Suprapubic skin (tissue), 4 donors: Measurements from ENCODE around the gene GPSM1. TPM values are rescaled to one million over a fixed set of nuclear protein-coding genes. Genes with fewer than 3 reads are reported as not detected.

Experiments used
- DNase-seq, 2 donors: peaks; one replicate each; pipeline ENCODE4 v3.0.0-alpha.2; 2019; ENCODE audit warnings: low spot score in 2 of 2
- H3K27ac ChIP-seq: fragments of 200-600 bp; sonication (generic); one replicate; pipeline ENCODE4 v1.5.1; 2019
- H3K27me3 ChIP-seq: fragments of 200-600 bp; sonication (generic); one replicate; pipeline ENCODE4 v1.5.1; 2019
- H3K36me3 ChIP-seq: fragments of 200-600 bp; sonication (generic); one replicate; pipeline ENCODE4 v1.5.1; 2019
- H3K4me1 ChIP-seq: fragments of 200-600 bp; sonication (generic); one replicate; pipeline ENCODE4 v1.5.1; 2019
- H3K4me3 ChIP-seq: fragments of 200-600 bp; sonication (generic); one replicate; pipeline ENCODE4 v1.5.1; 2019; ENCODE audit warnings: mild to moderate bottlenecking
- H3K9me3 ChIP-seq: fragments of 200-600 bp; sonication (generic); one replicate; pipeline ENCODE4 v1.5.1; 2019
- CTCF ChIP-seq, 2 donors: fragments of 200-600 bp in 1 of 2; fragments of 450-650 bp in 1 of 2; sonication (generic) in 1 of 2; IDR thresholded peaks; one replicate each; pipeline ENCODE4 v1.5.1; 2016 to 2019; ENCODE audit warnings: antibody characterized with exemption in 2 of 2, mild to moderate bottlenecking in 1 of 2, moderate library complexity in 1 of 2
- EP300 ChIP-seq: sonication (generic); formaldehyde crosslinking; IDR thresholded peaks from one replicate; pipeline ENCODE4 v1.6.1; 2017; ENCODE audit warnings: antibody characterized with exemption
- POLR2A ChIP-seq, 2 donors: fragments of 450-650 bp; IDR thresholded peaks; one replicate each; pipeline ENCODE4 v1.6.1; 2017; ENCODE audit warnings: antibody characterized with exemption in 2 of 2, mild to moderate bottlenecking in 2 of 2, moderate library complexity in 2 of 2
- POLR2AphosphoS5 ChIP-seq, 3 donors: sonication (generic); formaldehyde crosslinking; IDR thresholded peaks; one replicate each; pipeline ENCODE4 v1.6.1; 2017; ENCODE audit warnings: antibody characterized with exemption in 3 of 3
- WGBS: methylation state at CpG from one replicate; pipeline ENCODE4 v1.1.5; 2018; 5-methylcytosine and 5-hydroxymethylcytosine counted together
- total RNA-seq, 4 donors: library from RNA; depleted of rRNA; stranded (reverse); fragments of >200 nt; gene quantifications; one replicate each; pipeline ENCODE4 v1.1.0, GENCODE V29; 2016

The GPSM1 gene
- total RNA-seq, 4 donors from 2014 or later = 11.5 to 14.6 (median 13.7) TPM

GRCh38 chr9:136306211-136307208 lies 20.8 kb upstream of the GPSM1 start:
- no peak for DNase-seq
- Histone ChIP-seq H3K36me3 (no peaks in the 10 kb centered on the region), H3K9me3 (no peaks in the 10 kb centered on the region), H3K4me3 (no peak overlapping the region), H3K27ac (no peak overlapping the region), H3K4me1 (peaks cover 9% of the 10 kb centered on the region), H3K27me3 (peaks cover 68% of the 10 kb centered on the region)
- no peak for TF ChIP-seq EP300
- TF ChIP-seq POLR2AphosphoS5 (IDR thresholded peaks at IDR 0.05) = no peak
- TF ChIP-seq POLR2A (IDR thresholded peaks at IDR 0.05) = no peak
- no peak for TF ChIP-seq CTCF (IDR thresholded peaks at IDR 0.05)
- WGBS = 39% methylated on average over 11 of the region's 34 CpGs

GRCh38 chr9:136307215-136307750 lies 20.1 kb upstream of the GPSM1 start:
- Histone ChIP-seq H3K27ac (no peak overlapping the region), H3K4me3 (no peak overlapping the region), H3K9me3 (no peaks in the 10 kb centered on the region), H3K4me1 (peaks cover 9% of the 10 kb centered on the region), H3K27me3 (peaks cover 68% of the 10 kb centered on the region), H3K36me3 (no peaks in the 10 kb centered on the region)
- 66% methylated on average over 4 of the region's 4 CpGs for WGBS
- no peak for DNase-seq
- TF ChIP-seq POLR2AphosphoS5 (IDR thresholded peaks at IDR 0.05) (no peak), EP300 (no peak), CTCF (IDR thresholded peaks at IDR 0.05) (no peak), POLR2A (IDR thresholded peaks at IDR 0.05) (no peak)

GRCh38 chr9:136308006-136308701 lies 19.2 kb upstream of the GPSM1 start:
- peaks cover 5% of the 10 kb centered on the region for H3K4me1 ChIP-seq
- no peak for DNase-seq
- no peaks in the 10 kb centered on the region for H3K36me3 ChIP-seq
- H3K4me3 ChIP-seq = no peak overlapping the region
- H3K27ac ChIP-seq = no peak overlapping the region
- H3K9me3 ChIP-seq = no peaks in the 10 kb centered on the region
- H3K27me3 ChIP-seq = peaks cover 59% of the 10 kb centered on the region
- TF ChIP-seq CTCF (IDR thresholded peaks at IDR 0.05) (no peak), POLR2A (IDR thresholded peaks at IDR 0.05) (no peak), EP300 (no peak)
- 86% methylated on average over 4 of the region's 4 CpGs for WGBS

GRCh38 chr9:136308702-136309053 lies 18.7 kb upstream of the GPSM1 start:
- Histone ChIP-seq H3K27me3 (peaks cover 54% of the 10 kb centered on the region), H3K4me1 (peaks cover 5% of the 10 kb centered on the region), H3K9me3 (no peaks in the 10 kb centered on the region), H3K36me3 (no peaks in the 10 kb centered on the region), H3K27ac (no peak overlapping the region), H3K4me3 (no peak overlapping the region)
- DNase-seq = no peak
- TF ChIP-seq EP300 = no peak
- TF ChIP-seq POLR2AphosphoS5 (IDR thresholded peaks at IDR 0.05) = no peak
- no peak for TF ChIP-seq CTCF (IDR thresholded peaks at IDR 0.05)
- TF ChIP-seq POLR2A (IDR thresholded peaks at IDR 0.05) = no peak
